HFF-Myc (cell line): ENCODE results near the gene HSF5.

Experiments used
- DNase-seq: peaks from one replicate; pipeline ENCODE4 v3.0.0-alpha.2; 2011; ENCODE audit warnings: low read depth; ENCODE audit errors: extremely low read depth
- H3K4me3 ChIP-seq: replicated peaks from 2 replicates; pipeline ENCODE4 v1.5.1; 2011; ENCODE audit warnings: low read depth, mild to moderate bottlenecking, control low read depth, low read length
- CTCF ChIP-seq: IDR thresholded peaks from 2 replicates; pipeline ENCODE4 v1.5.1; 2012; ENCODE audit warnings: mild to moderate bottlenecking, low read depth, low read length, control low read depth; ENCODE audit errors: missing control alignments

The HSF5 gene

DNA sequence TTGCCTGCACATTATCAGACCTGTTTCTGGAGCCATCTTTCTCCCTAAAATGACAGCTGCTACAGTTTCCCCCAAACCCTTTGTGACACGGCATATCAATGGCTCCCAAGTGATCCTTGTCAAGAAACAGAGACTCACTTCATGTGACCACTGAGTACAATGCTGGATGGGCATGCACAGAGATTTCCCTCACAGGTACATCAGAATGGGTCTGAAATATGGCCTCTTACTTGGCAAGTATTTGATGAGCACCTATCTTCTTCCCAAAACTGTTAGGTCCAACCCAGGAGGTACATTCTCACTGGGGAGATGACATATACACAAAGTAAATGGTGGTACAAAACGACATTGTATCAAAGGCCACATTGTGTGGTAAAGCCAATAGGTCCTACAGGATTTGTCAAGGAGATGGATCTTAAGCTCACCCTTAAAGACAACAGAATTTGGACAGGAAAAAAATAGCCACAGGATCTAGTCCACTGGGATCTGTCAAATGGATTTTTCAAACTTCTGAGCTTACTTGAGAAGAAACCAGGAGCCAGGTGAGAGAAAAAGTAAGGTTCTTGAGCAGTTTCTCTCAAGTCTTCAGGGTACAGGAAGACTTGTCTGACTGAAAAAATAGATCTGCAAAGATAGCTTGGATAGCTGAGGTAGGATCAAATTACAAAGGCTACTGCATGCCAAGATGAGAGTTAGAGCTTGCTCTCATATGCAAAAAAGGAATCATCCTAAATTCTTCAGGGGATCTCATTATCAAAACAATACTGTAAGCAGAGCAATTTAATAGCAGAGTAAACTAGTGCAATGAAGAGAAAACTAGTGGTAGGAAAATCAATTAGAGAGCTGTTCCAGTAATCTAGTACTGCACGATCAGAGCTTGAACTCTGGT is 99.7 kb downstream of the HSF5 start:
- TF ChIP-seq CTCF = no peak
- H3K4me3 ChIP-seq = no peak overlapping the region
- no peak for DNase-seq

- no peak for TF ChIP-seq CTCF
- no peak overlapping the region for H3K4me3 ChIP-seq
- no peak for DNase-seq
Observed at GRCh38 chr17:58387834-58388233, 100.4 kb downstream of the HSF5 start.

GRCh38 chr17:58386708-58387107 is 101.5 kb downstream of the HSF5 start:
- no peak for DNase-seq
- TF ChIP-seq CTCF = no peak
- no peak overlapping the region for H3K4me3 ChIP-seq

- no peak overlapping the region for H3K4me3 ChIP-seq
- DNase-seq = no peak
- TF ChIP-seq CTCF = no peak
Observed at GRCh38 chr17:58385359-58385899, 102.8 kb downstream of the HSF5 start.

DNA sequence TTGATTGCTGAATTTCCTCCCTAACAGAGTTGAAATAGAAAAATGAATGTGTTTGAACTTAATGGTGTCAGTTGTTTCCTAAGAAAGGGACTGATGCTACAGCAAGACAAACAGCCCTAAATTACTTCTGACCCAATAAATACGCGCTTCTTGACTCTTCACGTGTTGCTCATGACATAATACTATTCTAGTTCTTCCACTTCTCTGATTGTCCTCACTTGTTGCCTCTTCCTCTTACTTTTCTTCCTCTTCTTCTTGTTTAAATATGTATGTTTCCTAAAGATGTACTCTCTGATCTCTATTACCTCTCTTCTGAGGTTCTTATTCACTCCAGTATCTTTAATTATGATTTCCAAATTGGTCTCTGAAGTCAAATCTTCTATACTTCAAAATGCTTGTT is 103.3 kb downstream of the HSF5 start:
- H3K4me3 ChIP-seq = no peak overlapping the region
- TF ChIP-seq CTCF = no peak
- DNase-seq = no peak

DNA sequence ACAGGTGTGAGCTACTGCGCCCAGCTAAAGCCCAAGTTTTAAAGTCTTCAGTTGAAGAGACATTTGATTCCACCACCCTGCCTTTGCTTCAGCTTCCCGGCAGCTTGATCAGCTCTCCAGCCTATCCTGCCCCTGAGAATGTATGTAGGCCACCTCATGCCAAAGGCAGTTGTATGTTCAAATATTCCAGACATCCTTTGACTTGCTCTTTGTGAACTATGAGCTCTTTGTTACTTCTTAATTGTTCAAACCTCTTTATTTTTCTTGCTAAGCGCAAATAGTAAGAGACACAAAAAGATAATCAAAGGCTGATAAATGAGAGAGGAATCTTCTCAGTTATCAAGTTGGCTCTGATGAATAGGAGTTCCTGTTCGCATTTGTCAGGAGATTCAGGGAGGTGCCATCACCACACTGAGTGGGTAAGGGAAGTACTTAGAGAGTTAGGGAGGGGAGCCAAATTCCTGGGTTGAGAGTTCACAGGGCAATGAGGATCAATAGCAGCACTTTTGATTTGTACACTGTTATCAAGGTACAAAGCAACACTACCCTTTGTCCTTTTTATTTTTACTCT is 104.2 kb downstream of the HSF5 start:
- H3K4me3 ChIP-seq = no peak overlapping the region
- TF ChIP-seq CTCF = no peak
- no peak for DNase-seq

DNA sequence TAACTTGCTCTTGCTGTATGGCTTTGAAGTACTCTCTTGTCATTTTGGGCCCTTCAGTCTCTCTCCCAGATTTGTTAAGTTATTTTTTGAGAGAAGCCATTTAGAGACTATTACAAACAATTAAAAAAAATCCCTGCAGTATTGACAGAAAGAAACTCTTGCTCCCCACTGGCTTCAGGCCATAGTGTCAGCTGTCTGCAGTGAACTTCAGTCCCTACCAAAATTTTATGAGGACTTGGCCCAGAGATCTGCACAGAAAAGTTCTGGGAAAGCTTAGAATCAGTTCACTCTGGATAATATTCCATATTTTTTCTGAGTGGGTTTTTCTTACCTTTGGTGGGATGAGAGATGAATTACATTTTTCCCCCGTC is 105.4 kb downstream of the HSF5 start:
- DNase-seq = no peak
- no peak overlapping the region for H3K4me3 ChIP-seq
- TF ChIP-seq CTCF = no peak
